HG02885 (cell line): ENCODE results near the gene FARP1.

ENCODE experiments used
- ATAC-seq: cut with Tn5 transposase; IDR thresholded peaks from one replicate; pipeline ENCODE4 v1.9.1; 2021; ENCODE audit warnings: mild to moderate bottlenecking; ENCODE audit not compliant: unreplicated experiment, poor library complexity

The FARP1 gene

GRCh38 chr13:98487016-98487415, 344.1 kb downstream of the FARP1 start:
- no peak for ATAC-seq

DNA sequence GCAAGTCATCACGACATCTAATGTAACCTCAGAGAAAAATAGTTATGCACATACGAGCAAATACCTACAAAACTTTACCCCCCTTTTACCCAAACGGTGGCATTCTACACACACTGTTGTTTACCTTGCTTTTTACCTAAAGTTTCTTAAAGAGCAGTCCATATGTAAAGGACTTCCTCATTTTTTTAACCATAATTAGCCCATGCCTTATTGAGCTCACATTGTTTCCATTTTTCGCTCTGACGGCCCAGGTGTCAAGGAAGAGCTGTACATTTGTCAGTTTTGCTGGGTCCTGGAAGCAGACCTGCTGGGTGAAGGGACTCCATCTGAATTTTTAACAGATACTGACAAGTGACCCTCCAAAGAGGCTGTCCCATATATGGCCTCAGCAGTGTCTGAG, 344.6 kb downstream of the FARP1 start:
- peak; percentile 35 for ATAC-seq

- ATAC-seq: peak; percentile 74
Observed at GRCh38 chr13:98488736-98489135, 345.8 kb downstream of the FARP1 start.

DNA sequence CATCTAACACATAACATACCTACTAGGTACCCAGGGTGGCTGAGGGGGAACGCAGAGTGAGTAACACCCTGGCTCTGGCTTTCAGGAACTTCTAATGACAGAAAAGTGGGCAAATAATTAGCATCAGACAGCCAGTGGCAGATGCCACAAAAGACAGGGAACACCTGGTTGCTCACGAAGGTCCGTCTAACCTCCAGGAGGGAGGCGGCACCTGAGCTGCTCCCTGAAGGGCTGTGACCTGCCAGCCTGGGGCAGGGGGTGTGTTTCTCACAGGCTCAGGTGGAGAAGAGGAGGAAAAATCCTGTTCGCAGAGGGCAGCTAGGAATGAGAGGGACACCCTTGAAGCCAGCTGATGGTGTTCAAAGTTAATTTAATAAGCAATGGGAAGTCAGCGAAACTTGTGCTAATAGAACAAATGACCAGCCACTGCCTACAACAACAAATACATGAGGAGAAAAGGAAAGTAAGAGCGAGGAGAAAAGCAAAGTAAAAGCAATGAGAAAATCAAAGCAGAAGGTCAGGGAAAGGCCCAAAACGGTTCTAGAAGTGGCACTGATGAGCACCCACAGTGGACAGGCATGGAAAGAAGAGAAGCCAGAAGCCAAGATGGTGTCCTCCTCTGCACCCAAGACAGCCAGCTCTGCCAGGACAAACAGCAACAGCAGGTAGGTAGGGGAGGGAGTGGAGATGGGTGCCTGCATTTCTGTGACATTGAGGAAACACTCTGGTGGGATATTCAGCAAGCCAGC, 346.7 kb downstream of the FARP1 start:
- ATAC-seq: no peak

- ATAC-seq: no peak
Observed at GRCh38 chr13:98490195-98490836, 347.4 kb downstream of the FARP1 start.

GRCh38 chr13:98490866-98491265, 348.0 kb downstream of the FARP1 start:
- ATAC-seq: no peak

GRCh38 chr13:98492335-98493041, 349.6 kb downstream of the FARP1 start:
- no peak for ATAC-seq

DNA sequence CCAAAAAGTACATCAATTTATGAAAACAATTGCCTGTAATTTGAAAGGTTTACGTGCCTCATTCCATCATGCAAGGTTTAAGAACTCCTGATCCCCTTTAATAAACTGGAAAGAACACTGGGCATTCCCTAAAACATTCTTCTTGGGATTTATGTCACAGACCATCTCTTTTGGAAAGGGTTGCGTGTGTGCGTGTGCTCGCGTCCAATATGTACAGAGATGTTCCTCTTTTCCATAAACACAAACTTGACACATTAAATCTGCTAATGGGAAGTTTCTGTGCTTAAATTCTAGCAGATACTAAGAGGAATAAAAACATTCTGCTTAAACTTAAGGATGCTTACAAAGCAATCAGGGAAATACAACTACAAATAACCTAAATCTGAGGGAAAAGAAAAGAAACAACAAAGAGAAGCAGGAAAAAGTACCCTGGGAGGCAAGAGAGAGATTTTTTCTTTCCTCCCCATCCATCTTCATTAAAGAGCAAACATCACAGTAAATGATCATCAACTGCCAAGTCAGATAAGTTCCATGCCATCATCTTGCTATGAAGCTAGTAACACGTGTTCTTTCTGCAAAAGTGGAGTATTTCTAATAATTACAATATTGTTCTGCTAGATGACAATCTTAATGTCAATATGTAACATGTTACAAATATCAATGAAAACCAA, 350.3 kb downstream of the FARP1 start:
- ATAC-seq: no peak

DNA sequence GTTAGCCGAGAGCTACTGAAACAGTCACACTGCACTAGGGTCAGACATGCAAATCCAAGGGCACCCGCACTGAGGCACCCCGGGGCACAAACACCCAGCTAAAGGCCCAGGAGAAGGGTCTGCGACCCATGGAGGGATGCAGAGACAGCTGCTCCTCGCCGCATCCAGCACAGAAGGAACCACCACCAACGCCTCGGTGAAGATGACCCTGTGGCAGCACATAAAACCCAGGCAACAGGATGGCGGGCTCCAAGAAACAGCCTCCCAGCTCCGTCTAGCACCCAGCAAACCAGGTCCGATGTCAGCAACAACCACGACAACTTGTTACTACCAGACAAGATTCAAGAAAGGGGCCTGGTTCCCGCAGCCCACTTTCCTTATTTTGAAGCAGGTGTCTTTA, 351.9 kb downstream of the FARP1 start:
- no peak for ATAC-seq

DNA sequence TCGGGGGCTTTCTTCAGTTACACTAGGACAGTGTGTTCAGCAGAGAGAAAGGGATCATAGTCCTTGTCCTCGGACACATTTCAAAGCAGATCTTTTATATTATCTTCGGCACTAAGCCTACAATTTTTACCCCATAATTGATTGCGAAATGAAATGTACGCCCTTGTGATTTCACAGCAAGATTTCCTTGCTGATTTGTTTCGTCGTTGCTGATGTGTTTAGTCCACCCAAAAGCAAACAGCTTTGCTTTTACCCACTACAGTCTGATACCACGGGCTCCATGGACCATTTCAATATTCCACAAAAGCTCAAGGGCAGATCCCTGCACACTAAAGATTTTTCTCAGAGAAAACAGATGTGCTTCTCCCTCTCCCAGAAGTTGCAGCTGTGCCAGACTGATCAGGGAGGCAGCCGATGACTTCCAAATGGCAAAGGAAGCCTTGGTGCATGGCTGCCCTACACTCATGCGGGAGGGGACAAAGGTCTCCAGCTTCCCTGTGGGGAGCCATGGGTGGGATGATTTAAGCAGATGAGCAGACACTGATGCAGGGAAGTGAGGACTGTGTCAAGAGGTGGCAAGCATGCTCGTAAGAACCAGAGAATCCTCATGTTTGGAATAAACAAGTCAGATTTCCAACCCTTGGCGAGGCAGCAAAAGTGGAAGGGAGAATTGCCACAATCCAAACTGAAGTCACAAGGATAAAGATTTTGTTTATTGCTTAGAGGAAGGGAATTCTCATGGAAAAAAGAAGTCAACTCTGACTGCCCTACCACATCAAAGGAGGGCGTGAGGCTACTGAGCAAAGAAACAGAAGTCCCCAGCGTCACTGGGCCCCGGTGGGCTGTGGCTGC, 353.0 kb downstream of the FARP1 start:
- no peak for ATAC-seq

DNA sequence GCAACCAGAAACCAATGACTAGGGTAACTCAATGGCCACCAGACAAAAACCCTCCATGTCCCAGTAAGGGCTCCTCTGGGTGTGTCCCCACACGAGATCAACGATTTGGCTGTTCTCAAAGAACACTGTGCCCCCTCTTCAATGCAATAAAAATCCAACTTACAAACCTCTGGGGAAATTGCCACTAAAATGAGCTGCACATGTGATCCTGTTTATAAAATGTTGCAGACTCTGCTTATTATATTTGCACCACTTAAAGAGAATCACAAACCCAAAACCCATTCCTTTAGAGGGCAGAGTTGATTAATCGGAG, 353.5 kb downstream of the FARP1 start:
- no peak for ATAC-seq

GRCh38 chr13:98496966-98497365, 354.1 kb downstream of the FARP1 start:
- no peak for ATAC-seq

DNA sequence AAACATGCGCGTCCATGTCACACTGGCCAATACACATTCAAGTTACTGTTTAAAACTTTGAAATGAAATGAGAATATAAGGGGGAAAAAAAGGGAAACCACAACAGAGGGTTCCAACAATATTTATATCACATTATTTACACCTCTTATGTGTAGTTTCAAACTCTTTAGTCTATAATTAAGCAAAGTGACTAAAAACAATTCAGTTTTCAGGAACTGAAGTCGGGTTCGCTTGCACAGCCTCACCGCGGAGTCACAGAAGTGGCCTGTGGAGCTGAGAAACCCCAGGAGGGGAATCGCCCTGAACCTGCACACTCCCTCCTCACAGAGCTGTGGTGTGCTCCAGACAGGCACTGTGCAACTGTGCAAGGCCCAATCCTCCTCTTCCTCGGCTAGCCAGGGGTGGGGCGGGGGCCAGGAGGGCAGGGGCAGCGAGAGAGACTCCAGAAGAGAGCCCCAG, 358.1 kb downstream of the FARP1 start:
- ATAC-seq: peak; percentile 90

- ATAC-seq: no peak
Observed at GRCh38 chr13:98503175-98504028, 360.5 kb downstream of the FARP1 start.

DNA sequence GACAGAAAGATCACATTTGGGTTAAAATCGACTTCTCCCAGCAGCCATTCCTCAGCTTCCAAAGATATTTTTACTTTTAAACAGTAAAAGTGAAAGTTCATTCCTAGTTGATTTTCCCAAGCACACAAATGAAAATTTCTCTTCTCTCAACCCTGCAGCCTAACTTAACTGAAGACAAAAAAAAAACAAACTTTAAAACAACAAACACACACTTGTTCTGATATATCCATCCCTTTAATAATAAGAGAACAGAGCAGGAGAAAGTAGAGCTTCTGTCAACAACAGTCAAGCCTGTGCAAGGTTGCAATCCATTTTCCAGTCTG, 361.1 kb downstream of the FARP1 start:
- ATAC-seq: no peak

- ATAC-seq: peak; percentile 45
Observed at GRCh38 chr13:98504371-98504963, 361.6 kb downstream of the FARP1 start.
